ENCODE data around the gene FGF21. TPM values are rescaled to one million over a fixed set of nuclear protein-coding genes. Genes with fewer than 3 reads are reported as not detected.

Gene FGF21
- total RNA-seq, 1 experiment from 2014 or later = not detected

DNA sequence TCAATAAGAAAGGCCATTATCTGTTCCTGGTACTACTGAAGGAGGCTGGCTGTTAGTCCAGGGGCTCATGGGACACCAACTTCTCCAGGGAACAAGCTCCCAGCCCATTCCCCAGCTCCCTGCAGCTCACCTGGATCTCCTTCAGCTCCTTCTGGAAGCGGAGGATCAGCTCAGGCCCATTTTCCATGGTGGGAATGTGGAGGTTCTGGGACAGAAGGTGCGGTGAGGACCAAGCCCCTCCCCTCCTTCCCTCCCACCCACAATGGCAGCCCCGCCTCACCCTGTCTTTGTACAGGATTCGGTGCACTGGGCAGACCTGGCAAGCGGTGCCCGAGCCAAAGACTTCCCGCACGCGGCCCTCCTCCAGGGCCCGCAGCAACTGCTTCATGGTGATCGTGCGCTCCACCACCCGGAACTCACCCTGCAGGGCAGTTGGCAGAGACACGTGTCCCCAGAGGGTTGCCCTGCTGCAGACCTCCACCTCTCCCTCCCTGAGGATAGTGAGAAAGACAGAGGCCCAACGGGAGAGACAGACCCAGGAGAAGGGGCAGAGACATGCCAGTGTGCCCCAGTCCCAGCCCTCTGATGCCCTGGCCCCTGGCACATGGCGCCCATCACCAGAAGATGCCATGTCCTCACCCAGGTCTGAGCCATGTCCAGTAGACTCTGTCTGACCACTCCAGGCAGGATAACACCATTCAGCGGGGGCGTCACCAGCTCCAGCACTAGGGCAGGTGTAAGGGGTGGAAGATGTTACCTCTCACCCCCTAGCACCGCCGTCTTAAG lies 41.2 kb downstream of the FGF21 start:
- Histone ChIP-seq H3K9me2 (replicated peaks; ENCODE audit: insufficient read depth, low read length) (no peaks in the 10 kb centered on the region), H4K20me1 (ENCODE audit: insufficient read depth, low read depth, low read length) (0 out of 2 replicates have a peak, but pooled peaks cover 3% of the 10 kb centered on the region), H3K4me2 (ENCODE audit: low read depth, low read length, poor library complexity, severe bottlenecking) (no peak overlapping the region), H3K9ac (ENCODE audit: low read length) (no peak overlapping the region), H3K4me3 (ENCODE audit: low read length) (no peak overlapping the region), H3K9me3 (ENCODE audit: low read length) (no peaks in the 10 kb centered on the region), H3K79me2 (ENCODE audit: low read length) (no peaks in the 10 kb centered on the region), H2AFZ (ENCODE audit: low read length) (no peak overlapping the region), H3K36me3 (ENCODE audit: insufficient read depth, low read length) (no peaks in the 10 kb centered on the region), H3K27me3 (ENCODE audit: low read length) (no peaks in the 10 kb centered on the region), H3K27ac (ENCODE audit: low read length) (no peak overlapping the region), H3K4me1 (ENCODE audit: low read length) (no peaks in the 10 kb centered on the region; the same call in 1 of the 2 replicates)
- DNase-seq = no peak

DNA sequence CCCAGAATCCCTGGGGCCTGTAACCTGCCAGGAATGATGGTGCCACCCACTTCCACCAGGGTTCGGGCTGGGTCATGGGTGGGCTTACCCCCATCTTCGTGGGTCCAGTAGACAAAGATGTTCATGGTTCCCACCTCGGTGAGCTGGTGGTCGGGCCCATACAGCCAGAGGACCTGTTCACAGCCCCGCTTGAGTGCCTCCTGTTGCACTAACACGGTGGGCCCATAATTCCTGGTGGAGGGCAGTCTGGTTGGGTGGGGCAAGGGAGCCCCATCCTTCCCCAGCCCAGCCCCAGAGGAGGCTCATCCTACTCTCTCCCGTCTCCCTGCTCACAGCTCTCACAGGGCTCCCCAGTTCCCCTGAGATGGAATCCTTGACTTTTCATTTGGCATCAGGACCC lies 41.8 kb downstream of the FGF21 start:
- no peak overlapping the region for H3K27ac ChIP-seq (ENCODE audit: low read length)
- H3K9ac ChIP-seq (ENCODE audit: low read length) = no peak overlapping the region
- peaks cover 2% of the 10 kb centered on the region for H3K4me1 ChIP-seq (ENCODE audit: low read length)
- H3K4me2 ChIP-seq (ENCODE audit: low read depth, low read length, poor library complexity, severe bottlenecking) = no peak overlapping the region
- H3K9me2 ChIP-seq (replicated peaks; ENCODE audit: insufficient read depth, low read length) = no peaks in the 10 kb centered on the region
- H3K79me2 ChIP-seq (ENCODE audit: low read length) = no peaks in the 10 kb centered on the region; the same call in 1 of the 2 replicates
- H4K20me1 ChIP-seq (ENCODE audit: insufficient read depth, low read depth, low read length) = 0 out of 2 replicates have a peak, but pooled peaks cover 3% of the 10 kb centered on the region
- no peak overlapping the region for H2AFZ ChIP-seq (ENCODE audit: low read length)
- no peak overlapping the region for H3K4me3 ChIP-seq (ENCODE audit: low read length)
- H3K36me3 ChIP-seq (ENCODE audit: insufficient read depth, low read length) = no peaks in the 10 kb centered on the region
- H3K27me3 ChIP-seq (ENCODE audit: low read length) = no peaks in the 10 kb centered on the region
- no peaks in the 10 kb centered on the region for H3K9me3 ChIP-seq (ENCODE audit: low read length)
- no peak for DNase-seq

DNA sequence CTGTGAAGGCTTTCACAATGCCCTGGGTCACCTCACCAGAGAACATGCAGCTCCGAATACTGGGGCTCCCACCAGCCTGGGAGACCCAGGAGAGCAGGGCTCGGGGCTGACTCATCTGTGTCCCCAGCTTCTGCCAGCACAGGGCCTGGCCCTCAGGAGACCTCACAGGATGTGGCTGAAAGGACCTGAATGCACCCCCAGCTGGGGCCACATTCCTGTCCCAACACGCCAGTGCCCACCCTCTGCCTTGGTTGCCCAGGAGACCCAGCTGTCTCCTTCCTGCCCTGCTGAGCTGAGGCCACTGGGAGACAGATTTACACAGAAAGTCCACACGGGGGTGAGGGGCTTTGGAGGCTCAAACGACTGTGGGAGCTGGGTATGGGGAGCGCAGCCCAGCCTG lies 43.6 kb downstream of the FGF21 start:
- Histone ChIP-seq H3K9me3 (ENCODE audit: low read length) (no peaks in the 10 kb centered on the region), H3K9ac (ENCODE audit: low read length) (no peak overlapping the region), H3K27ac (ENCODE audit: low read length) (no peak overlapping the region), H3K9me2 (replicated peaks; ENCODE audit: insufficient read depth, low read length) (no peaks in the 10 kb centered on the region), H3K4me1 (ENCODE audit: low read length) (peaks cover 4% of the 10 kb centered on the region), H4K20me1 (ENCODE audit: insufficient read depth, low read depth, low read length) (0 out of 2 replicates have a peak, but pooled peaks cover 3% of the 10 kb centered on the region), H3K4me2 (ENCODE audit: low read depth, low read length, poor library complexity, severe bottlenecking) (no peak overlapping the region), H3K36me3 (ENCODE audit: insufficient read depth, low read length) (no peaks in the 10 kb centered on the region), H3K27me3 (ENCODE audit: low read length) (no peaks in the 10 kb centered on the region), H2AFZ (ENCODE audit: low read length) (no peak overlapping the region), H3K4me3 (ENCODE audit: low read length) (no peak overlapping the region), H3K79me2 (ENCODE audit: low read length) (no peaks in the 10 kb centered on the region; the same call in 1 of the 2 replicates)
- DNase-seq = no peak

DNA sequence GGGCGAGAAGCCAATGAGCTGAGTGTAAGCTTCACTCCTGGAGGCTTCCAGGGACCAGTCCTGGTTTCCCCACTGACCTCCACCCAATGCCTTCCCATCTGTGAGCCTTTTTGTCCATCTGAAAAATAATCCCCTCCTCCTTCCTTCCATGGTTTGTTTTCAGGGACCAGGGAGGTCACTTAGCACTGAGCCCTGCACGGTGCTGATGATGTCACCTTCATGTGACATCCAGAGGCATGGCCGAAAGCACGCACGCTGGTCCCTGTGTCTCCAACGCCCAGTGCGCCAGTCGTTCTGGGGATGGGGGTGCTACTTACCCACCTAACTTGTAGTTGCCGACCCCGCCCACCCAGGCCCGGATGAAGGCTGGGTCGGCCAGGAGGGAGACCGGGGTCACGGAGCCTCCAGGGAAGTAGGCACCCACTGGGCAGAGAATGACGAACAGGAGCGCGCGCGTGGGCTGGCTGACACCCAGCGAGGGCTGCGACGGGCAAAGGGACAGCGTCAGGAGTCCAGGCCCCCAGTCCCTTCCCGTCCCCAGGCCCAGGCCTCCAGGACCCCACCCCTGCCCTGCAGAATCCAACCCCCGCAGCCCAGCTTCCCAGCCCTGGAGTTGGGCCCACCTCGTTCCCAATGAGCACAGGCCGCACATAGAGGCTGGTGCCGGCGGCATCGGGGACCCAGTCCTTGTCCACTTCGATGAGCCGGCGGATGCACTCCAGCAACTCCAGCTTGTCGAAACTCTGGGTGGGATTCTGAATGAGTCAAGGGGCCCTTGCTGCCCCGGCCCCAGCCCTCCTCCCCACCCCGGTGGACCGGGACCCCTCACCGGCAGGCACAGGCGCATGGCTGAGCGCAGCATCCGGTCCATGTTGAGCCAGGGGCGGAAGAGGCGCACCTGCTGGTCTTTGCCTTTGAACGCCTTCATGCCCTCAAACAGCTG lies 44.3 kb downstream of the FGF21 start:
- Histone ChIP-seq H3K9me2 (replicated peaks; ENCODE audit: insufficient read depth, low read length) (no peaks in the 10 kb centered on the region), H4K20me1 (ENCODE audit: insufficient read depth, low read depth, low read length) (no peaks in the 10 kb centered on the region), H3K4me2 (ENCODE audit: low read depth, low read length, poor library complexity, severe bottlenecking) (no peak overlapping the region), H3K27ac (ENCODE audit: low read length) (no peak overlapping the region), H3K4me1 (ENCODE audit: low read length) (peaks cover 4% of the 10 kb centered on the region), H3K9me3 (ENCODE audit: low read length) (no peaks in the 10 kb centered on the region), H3K9ac (ENCODE audit: low read length) (no peak overlapping the region), H3K79me2 (ENCODE audit: low read length) (peaks cover 1% of the 10 kb centered on the region; the same call in 1 of the 2 replicates), H3K27me3 (ENCODE audit: low read length) (no peaks in the 10 kb centered on the region), H3K36me3 (ENCODE audit: insufficient read depth, low read length) (no peaks in the 10 kb centered on the region), H2AFZ (ENCODE audit: low read length) (no peak overlapping the region), H3K4me3 (ENCODE audit: low read length) (no peak overlapping the region)
- no peak for DNase-seq

DNA sequence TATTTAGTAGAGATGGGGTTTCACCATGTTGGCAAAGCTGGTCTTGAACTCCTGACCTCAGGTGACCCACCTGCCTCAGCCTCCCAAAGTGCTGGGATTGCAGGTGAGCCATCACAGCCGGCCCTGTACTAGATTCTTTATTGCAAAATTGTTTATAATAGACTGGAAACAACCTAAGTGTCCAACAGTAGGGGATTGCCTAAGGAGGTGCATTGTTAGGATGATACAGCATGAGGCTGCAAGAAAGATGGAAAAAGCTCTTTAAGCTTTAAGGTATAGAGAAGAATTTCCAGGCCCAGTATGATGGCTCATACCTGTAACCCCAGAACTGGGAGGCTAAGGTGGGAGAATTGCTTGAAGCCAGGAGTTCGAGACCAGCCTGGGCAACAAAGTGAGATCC lies 47.3 kb downstream of the FGF21 start:
- Histone ChIP-seq H3K4me1 (ENCODE audit: low read length) (peaks cover 4% of the 10 kb centered on the region; the same call in 1 of the 2 replicates), H3K4me2 (ENCODE audit: low read depth, low read length, poor library complexity, severe bottlenecking) (no peak overlapping the region), H3K36me3 (ENCODE audit: insufficient read depth, low read length) (no peaks in the 10 kb centered on the region), H3K9me3 (ENCODE audit: low read length) (no peaks in the 10 kb centered on the region), H3K27me3 (ENCODE audit: low read length) (no peaks in the 10 kb centered on the region), H3K4me3 (ENCODE audit: low read length) (no peak overlapping the region), H2AFZ (ENCODE audit: low read length) (no peak overlapping the region), H3K9me2 (replicated peaks; ENCODE audit: insufficient read depth, low read length) (no peaks in the 10 kb centered on the region), H3K9ac (ENCODE audit: low read length) (no peak overlapping the region), H3K27ac (ENCODE audit: low read length) (no peak overlapping the region), H3K79me2 (ENCODE audit: low read length) (peaks cover 8% of the 10 kb centered on the region), H4K20me1 (ENCODE audit: insufficient read depth, low read depth, low read length) (no peaks in the 10 kb centered on the region)
- no peak for DNase-seq

DNA sequence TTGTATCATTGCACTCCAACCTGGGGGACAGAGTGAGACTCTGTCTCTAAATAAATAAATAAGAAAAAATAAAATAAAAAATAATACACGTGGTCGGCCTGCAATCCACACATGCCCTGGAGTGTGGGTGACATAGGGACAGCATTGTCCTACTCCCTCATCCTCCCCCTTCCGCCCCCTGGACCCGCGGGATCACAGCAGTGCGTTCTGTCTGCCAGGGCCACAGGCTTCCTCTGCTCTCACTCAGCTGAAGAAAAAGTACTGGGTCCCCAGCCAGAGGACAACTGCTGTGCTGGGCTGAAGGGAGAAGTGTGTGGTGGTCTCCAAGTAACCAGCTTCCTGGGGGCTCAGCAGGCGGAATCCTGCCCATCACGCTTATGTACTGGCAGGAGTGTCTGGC lies 49.2 kb downstream of the FGF21 start:
- no peak overlapping the region for H3K4me2 ChIP-seq (ENCODE audit: low read depth, low read length, poor library complexity, severe bottlenecking)
- no peak overlapping the region for H3K4me3 ChIP-seq (ENCODE audit: low read length)
- H3K9me3 ChIP-seq (ENCODE audit: low read length) = no peaks in the 10 kb centered on the region
- no peak overlapping the region for H2AFZ ChIP-seq (ENCODE audit: low read length)
- DNase-seq = no peak
- H3K79me2 ChIP-seq (ENCODE audit: low read length) = peaks cover 27% of the 10 kb centered on the region
- H3K9me2 ChIP-seq (replicated peaks; ENCODE audit: insufficient read depth, low read length) = no peaks in the 10 kb centered on the region
- H3K4me1 ChIP-seq (ENCODE audit: low read length) = peaks cover 8% of the 10 kb centered on the region
- no peaks in the 10 kb centered on the region for H4K20me1 ChIP-seq (ENCODE audit: insufficient read depth, low read depth, low read length)
- no peak overlapping the region for H3K9ac ChIP-seq (ENCODE audit: low read length)
- H3K27me3 ChIP-seq (ENCODE audit: low read length) = no peaks in the 10 kb centered on the region
- no peak overlapping the region for H3K27ac ChIP-seq (ENCODE audit: low read length)
- H3K36me3 ChIP-seq (ENCODE audit: insufficient read depth, low read length) = no peaks in the 10 kb centered on the region

DNA sequence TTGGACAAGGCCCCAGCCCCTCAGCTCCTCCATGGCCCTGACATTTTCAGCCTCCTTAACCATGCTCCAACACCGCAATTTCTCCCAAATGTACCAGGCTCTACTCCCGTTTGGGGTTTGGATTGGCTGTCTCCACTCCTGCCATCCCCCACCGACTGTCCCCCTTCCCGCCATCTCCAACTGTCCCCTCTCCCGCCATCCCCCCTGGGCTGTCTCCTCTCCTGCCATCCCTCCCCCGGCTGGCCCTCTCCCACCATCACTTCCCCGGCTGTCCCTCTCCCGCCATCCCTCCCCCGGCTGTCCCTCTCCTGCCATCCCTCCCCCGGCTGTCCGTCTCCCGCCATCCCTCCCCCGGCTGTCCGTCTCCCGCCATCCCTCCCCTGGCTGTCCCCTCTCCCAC lies 50.1 kb downstream of the FGF21 start:
- Histone ChIP-seq H3K27ac (ENCODE audit: low read length) (no peak overlapping the region), H3K79me2 (ENCODE audit: low read length) (peaks cover 36% of the 10 kb centered on the region), H3K9ac (ENCODE audit: low read length) (no peak overlapping the region)

DNA sequence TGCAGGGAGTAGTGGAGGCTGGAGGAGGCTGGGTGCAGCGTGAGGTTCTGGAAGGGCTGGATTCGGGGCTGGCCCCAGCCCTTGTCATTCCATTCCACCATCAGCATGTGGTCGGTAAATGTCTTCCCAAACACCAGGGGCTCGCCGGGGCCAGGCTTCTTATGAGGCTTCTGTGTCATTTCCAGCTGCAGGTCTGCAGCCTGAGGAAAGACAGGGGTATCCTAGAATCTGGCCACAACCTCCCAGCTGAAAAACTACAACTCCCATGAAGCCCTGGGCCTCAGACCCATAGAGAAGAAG lies 51.1 kb downstream of the FGF21 start:
- peaks cover 39% of the 10 kb centered on the region for H3K79me2 ChIP-seq (ENCODE audit: low read length)
- no peak overlapping the region for H3K4me3 ChIP-seq (ENCODE audit: low read length)
- H3K9me3 ChIP-seq (ENCODE audit: low read length) = no peaks in the 10 kb centered on the region
- no peaks in the 10 kb centered on the region for H3K9me2 ChIP-seq (replicated peaks; ENCODE audit: insufficient read depth, low read length)
- H3K27ac ChIP-seq (ENCODE audit: low read length) = no peak overlapping the region
- H3K4me2 ChIP-seq (ENCODE audit: low read depth, low read length, poor library complexity, severe bottlenecking) = no peak overlapping the region
- no peaks in the 10 kb centered on the region for H3K36me3 ChIP-seq (ENCODE audit: insufficient read depth, low read length)
- no peak for DNase-seq
- no peaks in the 10 kb centered on the region for H3K27me3 ChIP-seq (ENCODE audit: low read length)
- H3K4me1 ChIP-seq (ENCODE audit: low read length) = peaks cover 15% of the 10 kb centered on the region
- no peak overlapping the region for H3K9ac ChIP-seq (ENCODE audit: low read length)
- H4K20me1 ChIP-seq (ENCODE audit: insufficient read depth, low read depth, low read length) = no peaks in the 10 kb centered on the region
- H2AFZ ChIP-seq (ENCODE audit: low read length) = no peak overlapping the region

More for the DNA sequence above, 50.1 kb downstream of the FGF21 start:
- Histone ChIP-seq H3K9me3 (ENCODE audit: low read length) (no peaks in the 10 kb centered on the region), H4K20me1 (ENCODE audit: insufficient read depth, low read depth, low read length) (no peaks in the 10 kb centered on the region), H3K4me2 (ENCODE audit: low read depth, low read length, poor library complexity, severe bottlenecking) (no peak overlapping the region), H3K27me3 (ENCODE audit: low read length) (no peaks in the 10 kb centered on the region), H2AFZ (ENCODE audit: low read length) (no peak overlapping the region), H3K4me3 (ENCODE audit: low read length) (no peak overlapping the region), H3K36me3 (ENCODE audit: insufficient read depth, low read length) (no peaks in the 10 kb centered on the region), H3K9me2 (replicated peaks; ENCODE audit: insufficient read depth, low read length) (no peaks in the 10 kb centered on the region), H3K4me1 (ENCODE audit: low read length) (peaks cover 15% of the 10 kb centered on the region)
- no peak for DNase-seq
